Measurements from ENCODE around the gene PPP1CA. TPM values are rescaled to one million over a fixed set of nuclear protein-coding genes. Genes with fewer than 3 reads are reported as not detected.

The PPP1CA gene
- total RNA-seq, 1 experiment from 2014 or later: 384 TPM

DNA sequence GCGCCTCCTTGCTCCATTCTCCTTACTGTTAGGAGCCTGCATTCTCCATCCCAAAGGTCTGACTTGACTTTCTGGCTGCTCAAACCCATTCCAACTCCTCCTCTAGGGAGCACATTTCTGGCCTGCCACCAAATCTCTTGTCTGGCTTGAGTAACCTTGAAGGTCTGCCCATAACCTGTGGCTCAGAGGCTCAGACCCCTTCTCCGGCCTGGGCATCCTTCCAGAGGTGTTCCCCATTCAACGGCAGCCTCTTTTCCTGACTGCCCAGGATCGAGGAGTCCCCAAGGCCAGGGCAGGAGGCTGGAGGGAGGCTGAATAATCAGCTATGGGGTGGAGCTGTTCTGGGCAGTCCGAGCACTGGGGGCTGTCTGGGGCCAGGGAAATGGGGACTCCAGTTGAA lies 7.7 kb downstream of the PPP1CA start:
- Mint-ChIP-seq H3K4me1 (ENCODE audit: low read depth, unreplicated experiment) (peaks cover 24% of the 10 kb centered on the region), H3K36me3 (ENCODE audit: insufficient read depth, unreplicated experiment) (peaks cover 88% of the 10 kb centered on the region), H3K4me3 (ENCODE audit: unreplicated experiment) (peak overlapping the region; percentile 5), H3K27ac (ENCODE audit: unreplicated experiment) (no peak overlapping the region), H3K27me3 (ENCODE audit: insufficient read depth, unreplicated experiment) (no peaks in the 10 kb centered on the region), H3K9me3 (ENCODE audit: unreplicated experiment) (no peaks in the 10 kb centered on the region)
- ChIA-PET CTCF (interaction anchor here (0.9 kb wide), 1 partner anchor 13 kb away, joined by 3 read pairs; no protein-coding TSS in a partner anchor), POLR2A (no interaction called here)
- Histone ChIP-seq H3K36me3 (ENCODE audit: control insufficient read depth, insufficient read depth, low read length) (peaks cover 14% of the 10 kb centered on the region), H3K4me3 (ENCODE audit: low read depth, low read length) (no peak overlapping the region), H3K27me3 (replicated peaks; ENCODE audit: control insufficient read depth, insufficient read depth, low read length) (no peaks in the 10 kb centered on the region), H3K4me1 (peaks cover 5% of the 10 kb centered on the region; the same call in 1 of the 2 replicates), H3K9me3 (no peaks in the 10 kb centered on the region)
- intact Hi-C loops (cut with micrococcal nuclease; ENCODE audit: unreplicated experiment): no loop called here
- TF ChIP-seq, protein P1, sequence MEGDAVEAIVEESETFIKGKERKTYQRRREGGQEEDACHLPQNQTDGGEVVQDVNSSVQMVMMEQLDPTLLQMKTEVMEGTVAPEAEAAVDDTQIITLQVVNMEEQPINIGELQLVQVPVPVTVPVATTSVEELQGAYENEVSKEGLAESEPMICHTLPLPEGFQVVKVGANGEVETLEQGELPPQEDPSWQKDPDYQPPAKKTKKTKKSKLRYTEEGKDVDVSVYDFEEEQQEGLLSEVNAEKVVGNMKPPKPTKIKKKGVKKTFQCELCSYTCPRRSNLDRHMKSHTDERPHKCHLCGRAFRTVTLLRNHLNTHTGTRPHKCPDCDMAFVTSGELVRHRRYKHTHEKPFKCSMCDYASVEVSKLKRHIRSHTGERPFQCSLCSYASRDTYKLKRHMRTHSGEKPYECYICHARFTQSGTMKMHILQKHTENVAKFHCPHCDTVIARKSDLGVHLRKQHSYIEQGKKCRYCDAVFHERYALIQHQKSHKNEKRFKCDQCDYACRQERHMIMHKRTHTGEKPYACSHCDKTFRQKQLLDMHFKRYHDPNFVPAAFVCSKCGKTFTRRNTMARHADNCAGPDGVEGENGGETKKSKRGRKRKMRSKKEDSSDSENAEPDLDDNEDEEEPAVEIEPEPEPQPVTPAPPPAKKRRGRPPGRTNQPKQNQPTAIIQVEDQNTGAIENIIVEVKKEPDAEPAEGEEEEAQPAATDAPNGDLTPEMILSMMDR (IDR thresholded peaks at IDR 0.05; ENCODE audit: insufficient read depth in 1 of 2, low read depth in 1 of 2, low read length in 1 of 2, severe bottlenecking in 1 of 2, unreplicated experiment in 1 of 2): no peak
- DNase-seq: no peak
- no TSS peak for BruUV-seq (replicated peaks)

DNA sequence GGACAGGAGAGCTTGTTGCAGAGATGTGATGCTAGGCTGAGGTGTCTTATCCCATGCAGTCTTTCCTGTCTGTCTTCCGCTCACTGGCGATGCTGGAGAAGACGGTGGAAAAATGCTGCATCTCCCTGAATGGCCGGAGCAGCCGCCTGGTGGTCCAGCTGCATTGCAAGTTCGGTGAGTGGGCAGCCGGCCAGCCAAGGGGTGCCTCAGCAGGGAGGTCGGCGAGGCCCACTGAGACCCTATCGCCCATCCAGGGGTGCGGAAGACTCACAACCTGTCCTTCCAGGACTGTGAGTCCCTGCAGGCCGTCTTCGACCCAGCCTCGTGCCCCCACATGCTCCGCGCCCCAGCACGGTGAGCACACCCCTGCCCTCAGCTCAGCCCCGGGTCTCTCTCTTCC lies 8.2 kb downstream of the PPP1CA start:
- Mint-ChIP-seq H3K4me3 (ENCODE audit: unreplicated experiment) (peak overlapping the region; percentile 5), H3K36me3 (ENCODE audit: insufficient read depth, unreplicated experiment) (peaks cover 83% of the 10 kb centered on the region), H3K4me1 (ENCODE audit: low read depth, unreplicated experiment) (peaks cover 26% of the 10 kb centered on the region), H3K27me3 (ENCODE audit: insufficient read depth, unreplicated experiment) (no peaks in the 10 kb centered on the region), H3K9me3 (ENCODE audit: unreplicated experiment) (no peaks in the 10 kb centered on the region), H3K27ac (ENCODE audit: unreplicated experiment) (no peak overlapping the region)
- Histone ChIP-seq H3K4me3 (ENCODE audit: low read depth, low read length) (no peak overlapping the region), H3K4me1 (peaks cover 5% of the 10 kb centered on the region; the same call in 1 of the 2 replicates), H3K36me3 (ENCODE audit: control insufficient read depth, insufficient read depth, low read length) (peaks cover 14% of the 10 kb centered on the region), H3K27me3 (replicated peaks; ENCODE audit: control insufficient read depth, insufficient read depth, low read length) (no peaks in the 10 kb centered on the region), H3K9me3 (no peaks in the 10 kb centered on the region)
- intact Hi-C loops (cut with micrococcal nuclease; ENCODE audit: unreplicated experiment): no loop called here
- POLR2A ChIA-PET: no interaction called here
- TF ChIP-seq, protein P1 (IDR thresholded peaks at IDR 0.05; ENCODE audit: insufficient read depth in 1 of 2, low read depth in 1 of 2, low read length in 1 of 2, severe bottlenecking in 1 of 2, unreplicated experiment in 1 of 2): no peak
- CTCF ChIA-PET: interaction anchor here (2.6 kb wide), 1 partner anchor 8 kb away, joined by 73 read pairs; the partner anchor contains the start of gene PPP1CA
- no TSS peak for BruUV-seq (replicated peaks)
- DNase-seq: no peak

- no peaks in the 10 kb centered on the region for H3K27me3 ChIP-seq (replicated peaks; ENCODE audit: control insufficient read depth, insufficient read depth, low read length)
- H3K4me3 Mint-ChIP-seq (ENCODE audit: unreplicated experiment): peak overlapping the region; percentile 76
- BruUV-seq (replicated peaks): TSS peak; percentile 49
- H3K9me3 Mint-ChIP-seq (ENCODE audit: unreplicated experiment): no peaks in the 10 kb centered on the region
- H3K9me3 ChIP-seq: no peaks in the 10 kb centered on the region
- peaks cover 73% of the 10 kb centered on the region for H3K36me3 Mint-ChIP-seq (ENCODE audit: insufficient read depth, unreplicated experiment)
- peaks cover 5% of the 10 kb centered on the region; the same call in 1 of the 2 replicates for H3K4me1 ChIP-seq
- intact Hi-C loops (cut with micrococcal nuclease; ENCODE audit: unreplicated experiment): no loop called here
- no peak for DNase-seq
- POLR2A ChIA-PET: interaction anchor here (0.6 to 1.9 kb wide), 15 partner anchors 9 to 187 kb away, joined by 3 to 63 read pairs (median 5); partner anchors contain the start of genes AIP, CLCF1, POLD4 and PPP1CA
- peak overlapping the region; percentile 63 for H3K27ac Mint-ChIP-seq (ENCODE audit: unreplicated experiment)
- CTCF ChIA-PET: interaction anchor here (0.5 to 2.6 kb wide), 17 partner anchors 9 to 131 kb away, joined by 3 to 73 read pairs (median 5); partner anchors contain the start of genes AIP, CLCF1, POLD4 and PPP1CA
- TF ChIP-seq, protein P1 (IDR thresholded peaks at IDR 0.05; ENCODE audit: insufficient read depth in 1 of 2, low read depth in 1 of 2, low read length in 1 of 2, severe bottlenecking in 1 of 2, unreplicated experiment in 1 of 2): no peak
- peaks cover 5% of the 10 kb centered on the region for H3K36me3 ChIP-seq (ENCODE audit: control insufficient read depth, insufficient read depth, low read length)
- peak overlapping the region; percentile 80 for H3K4me3 ChIP-seq (ENCODE audit: low read depth, low read length)
- no peaks in the 10 kb centered on the region for H3K27me3 Mint-ChIP-seq (ENCODE audit: insufficient read depth, unreplicated experiment)
- peaks cover 26% of the 10 kb centered on the region for H3K4me1 Mint-ChIP-seq (ENCODE audit: low read depth, unreplicated experiment)
Measured at GRCh38 chr11:67392183-67392715, 9.4 kb downstream of the PPP1CA start.

All from Caco-2 (cell line).